HepG2 (cell line): ENCODE measurements around the gene UNC93A.

Experiments used
- HCFC1 ChIP-seq: fragments of 150-350 bp; IDR thresholded peaks from 2 replicates; pipeline ENCODE4 v1.6.1; 2014; ENCODE audit warnings: low read depth, low read length
- JUN ChIP-seq: sonication (generic); formaldehyde crosslinking; IDR thresholded peaks from 2 replicates; pipeline ENCODE4 v1.4.0; 2020; ENCODE audit warnings: mild to moderate bottlenecking, missing genetic modification reagents
- MLX ChIP-seq: IDR thresholded peaks from 2 replicates; pipeline ENCODE4 v1.6.1; 2016
- POLR2AphosphoS2 ChIP-seq: IDR thresholded peaks from 2 replicates; pipeline ENCODE4 v1.6.1; 2011; ENCODE audit warnings: low read depth, low read length, improper control_type of control experiment
- TBP ChIP-seq: sonication (generic); formaldehyde crosslinking; IDR thresholded peaks from 2 replicates; pipeline ENCODE4 v1.5.0; 2020; ENCODE audit warnings: missing genetic modification reagents
- TF ChIP-seq, protein P1 (sequence below): sonication (generic); formaldehyde crosslinking; IDR thresholded peaks from 2 replicates; pipeline ENCODE4 v1.5.0; 2020; ENCODE audit warnings: mild to moderate bottlenecking, missing genetic modification reagents, moderate library complexity

DNA sequence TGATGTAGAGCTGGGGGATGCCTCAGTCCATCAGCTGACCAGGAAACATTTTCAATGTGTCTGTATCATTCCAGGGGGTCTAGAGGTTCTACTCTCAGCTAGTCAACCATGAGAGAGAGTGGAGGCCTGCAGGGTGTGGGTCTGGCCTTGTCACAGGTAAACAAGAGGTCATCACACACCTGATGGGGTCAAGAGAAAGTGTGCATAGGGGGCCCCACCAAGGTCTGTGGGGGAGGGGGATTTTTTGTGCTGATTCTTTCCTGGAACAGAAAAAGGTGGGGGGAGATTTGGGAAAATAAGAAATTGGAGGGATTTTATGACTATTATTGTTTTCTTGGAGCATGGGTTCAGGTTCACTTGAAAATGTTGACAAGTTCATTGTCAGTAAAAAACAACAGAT lies 8.9 kb upstream of the UNC93A start:
- TF ChIP-seq TBP (CRISPR knock-in tag) (no peak), JUN (CRISPR knock-in tag) (no peak), POLR2AphosphoS2 (no peak), HCFC1 (no peak), MLX (no peak)
- TF ChIP-seq, protein P1, sequence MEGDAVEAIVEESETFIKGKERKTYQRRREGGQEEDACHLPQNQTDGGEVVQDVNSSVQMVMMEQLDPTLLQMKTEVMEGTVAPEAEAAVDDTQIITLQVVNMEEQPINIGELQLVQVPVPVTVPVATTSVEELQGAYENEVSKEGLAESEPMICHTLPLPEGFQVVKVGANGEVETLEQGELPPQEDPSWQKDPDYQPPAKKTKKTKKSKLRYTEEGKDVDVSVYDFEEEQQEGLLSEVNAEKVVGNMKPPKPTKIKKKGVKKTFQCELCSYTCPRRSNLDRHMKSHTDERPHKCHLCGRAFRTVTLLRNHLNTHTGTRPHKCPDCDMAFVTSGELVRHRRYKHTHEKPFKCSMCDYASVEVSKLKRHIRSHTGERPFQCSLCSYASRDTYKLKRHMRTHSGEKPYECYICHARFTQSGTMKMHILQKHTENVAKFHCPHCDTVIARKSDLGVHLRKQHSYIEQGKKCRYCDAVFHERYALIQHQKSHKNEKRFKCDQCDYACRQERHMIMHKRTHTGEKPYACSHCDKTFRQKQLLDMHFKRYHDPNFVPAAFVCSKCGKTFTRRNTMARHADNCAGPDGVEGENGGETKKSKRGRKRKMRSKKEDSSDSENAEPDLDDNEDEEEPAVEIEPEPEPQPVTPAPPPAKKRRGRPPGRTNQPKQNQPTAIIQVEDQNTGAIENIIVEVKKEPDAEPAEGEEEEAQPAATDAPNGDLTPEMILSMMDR, result no peak
